Neural cell (in vitro differentiated cells): ENCODE data around the gene LPIN3. TPM values are rescaled to one million over a fixed set of nuclear protein-coding genes. Genes with fewer than 3 reads are reported as not detected.

Source experiments
- H2AFZ ChIP-seq: fragments of 200-600, 300-800 bp; sonication (generic), shearing (Covaris generic); 2 replicates; pipeline ENCODE4 v1.6.0; 2014; ENCODE audit warnings: low read depth, mild to moderate bottlenecking, antibody characterized with exemption, low read length, moderate library complexity
- H3F3A ChIP-seq: fragments of 200-600 bp; shearing (Covaris generic); 2 replicates; pipeline ENCODE4 v1.6.1; 2016; ENCODE audit warnings: mild to moderate bottlenecking, moderate library complexity, mixed read lengths, antibody characterized with exemption, low read length; ENCODE audit not compliant: insufficient read depth, poor library complexity, severe bottlenecking
- H3K27ac ChIP-seq: fragments of 200-600, 300-800 bp; sonication (generic), shearing (Covaris generic); 2 replicates; pipeline ENCODE4 v1.5.1; 2014; ENCODE audit warnings: mild to moderate bottlenecking, low read length, moderate library complexity
- H3K27me3 ChIP-seq: fragments of 300-800, 200-600 bp; sonication (generic), shearing (Covaris generic); 2 replicates; pipeline ENCODE4 v1.6.0; 2014; ENCODE audit warnings: mild to moderate bottlenecking, low read depth, low read length, moderate library complexity; ENCODE audit not compliant: insufficient read depth
- H3K36me3 ChIP-seq: fragments of 300-800, 200-600 bp; sonication (generic), shearing (Covaris generic); 2 replicates; pipeline ENCODE4 v1.5.1; 2014; ENCODE audit warnings: mild to moderate bottlenecking, antibody characterized with exemption, low read length, moderate library complexity; ENCODE audit not compliant: insufficient read depth
- H3K4me2 ChIP-seq: fragments of 300-800, 200-600 bp; sonication (generic), shearing (Covaris generic); 2 replicates; pipeline ENCODE4 v1.6.0; 2014; ENCODE audit warnings: mild to moderate bottlenecking, low read length
- H3K4me3 ChIP-seq: fragments of 300-800, 200-600 bp; sonication (generic), shearing (Covaris generic); 2 replicates; pipeline ENCODE4 v1.5.1; 2014; ENCODE audit warnings: mild to moderate bottlenecking, low read length, moderate library complexity
- H3K79me2 ChIP-seq: fragments of 200-600 bp; shearing (Covaris generic); replicated peaks from 2 replicates; pipeline ENCODE4 v1.6.0; 2014; ENCODE audit warnings: mild to moderate bottlenecking, low read length, moderate library complexity; ENCODE audit not compliant: insufficient read depth
- H3K9ac ChIP-seq: fragments of 300-800, 200-600 bp; sonication (generic), shearing (Covaris generic); 2 replicates; pipeline ENCODE4 v1.6.1; 2016; ENCODE audit warnings: mild to moderate bottlenecking, low read length, mixed read lengths
- H3K9me2 ChIP-seq: fragments of 200-600 bp; shearing (Covaris generic); 2 replicates; pipeline ENCODE4 v1.6.1; 2016; ENCODE audit warnings: mild to moderate bottlenecking, low read length, mixed read lengths; ENCODE audit not compliant: insufficient read depth
- H3K9me3 ChIP-seq: fragments of 200-600, 300-800 bp; sonication (generic), shearing (Covaris generic); 2 replicates; pipeline ENCODE4 v1.6.1; 2016; ENCODE audit warnings: mild to moderate bottlenecking, mixed run types, low read length, moderate library complexity, mixed read lengths
- H4K20me1 ChIP-seq: fragments of 200-600 bp; shearing (Covaris generic); 2 replicates; pipeline ENCODE4 v1.6.1; 2016; ENCODE audit warnings: mild to moderate bottlenecking, mixed run types; ENCODE audit not compliant: insufficient read depth
- CTCF ChIP-seq: fragments of 450-650 bp; IDR thresholded peaks from 2 replicates; pipeline ENCODE4 v1.5.1; 2014; ENCODE audit warnings: antibody characterized with exemption, mild to moderate bottlenecking, moderate library complexity; ENCODE audit not compliant: poor library complexity, severe bottlenecking
- EP300 ChIP-seq: fragments of 450-650 bp; conservative IDR thresholded peaks from 2 replicates; pipeline ENCODE4 v1.6.1; 2014; ENCODE audit warnings: antibody characterized with exemption, mild to moderate bottlenecking, moderate library complexity; ENCODE audit not compliant: poor library complexity, severe bottlenecking
- EZH2 ChIP-seq: fragments of 200-600, 300-800 bp; shearing (Covaris generic), sonication (generic); IDR thresholded peaks from 2 replicates; pipeline ENCODE4 v1.6.1; 2014; ENCODE audit warnings: antibody characterized with exemption, low read length, borderline replicate concordance, mild to moderate bottlenecking; ENCODE audit not compliant: insufficient read depth, poor library complexity, severe bottlenecking
- MXI1 ChIP-seq: fragments of 450-650 bp; conservative IDR thresholded peaks from 2 replicates; pipeline ENCODE4 v1.6.1; 2014; ENCODE audit warnings: antibody characterized with exemption, mild to moderate bottlenecking; ENCODE audit not compliant: poor library complexity, severe bottlenecking
- POLR2AphosphoS5 ChIP-seq: IDR thresholded peaks from 2 replicates; pipeline ENCODE4 v1.6.1; 2012
- RAD21 ChIP-seq: fragments of 450-650 bp; conservative IDR thresholded peaks from 2 replicates; pipeline ENCODE4 v1.6.1; 2014; ENCODE audit warnings: antibody characterized with exemption, mild to moderate bottlenecking, moderate library complexity
- REST ChIP-seq: IDR thresholded peaks from 2 replicates; pipeline ENCODE4 v1.6.1; 2012; ENCODE audit warnings: borderline replicate concordance
- SMC3 ChIP-seq: fragments of 450-650 bp; conservative IDR thresholded peaks from 2 replicates; pipeline ENCODE4 v1.6.1; 2014; ENCODE audit warnings: antibody characterized with exemption, mild to moderate bottlenecking, moderate library complexity; ENCODE audit not compliant: poor library complexity
- TAF1 ChIP-seq: IDR thresholded peaks from 2 replicates; pipeline ENCODE4 v1.6.1; 2012; ENCODE audit warnings: low read depth
- polyA plus RNA-seq: library from polyadenylated mRNA; depleted of rRNA; stranded (reverse); fragments of >200 nt; gene quantifications from 2 replicates; pipeline ENCODE4 v1.2.3, GENCODE V29; 2014

The LPIN3 gene
- polyA plus RNA-seq, 1 donor from 2014 or later, result not detected

GRCh38 chr20:41347523-41348429 is 7.2 kb downstream of the LPIN3 start:
- no peaks in the 10 kb centered on the region for H3K9me3 ChIP-seq
- no peaks in the 10 kb centered on the region for H4K20me1 ChIP-seq
- no peaks in the 10 kb centered on the region for H3K36me3 ChIP-seq
- no peak overlapping the region for H3K4me2 ChIP-seq
- no peak overlapping the region for H3K9ac ChIP-seq
- H3K27me3 ChIP-seq, result no peaks in the 10 kb centered on the region
- H3F3A ChIP-seq, result no peaks in the 10 kb centered on the region
- no peaks in the 10 kb centered on the region for H3K79me2 ChIP-seq
- H3K9me2 ChIP-seq, result no peaks in the 10 kb centered on the region
- H3K27ac ChIP-seq, result no peak overlapping the region
- H2AFZ ChIP-seq, result no peak overlapping the region
- H3K4me3 ChIP-seq, result no peak overlapping the region
- TF ChIP-seq EP300 (no peak), MXI1 (no peak), TAF1 (no peak), EZH2 (no peak), REST (no peak), CTCF (no peak), RAD21 (no peak), SMC3 (no peak), POLR2AphosphoS5 (no peak)

GRCh38 chr20:41348430-41349172 is 8.0 kb downstream of the LPIN3 start:
- H3K9me2 ChIP-seq, result no peaks in the 10 kb centered on the region
- H3K4me2 ChIP-seq, result no peak overlapping the region
- no peak overlapping the region for H3K4me3 ChIP-seq
- no peaks in the 10 kb centered on the region for H3F3A ChIP-seq
- H2AFZ ChIP-seq, result no peak overlapping the region
- H3K36me3 ChIP-seq, result no peaks in the 10 kb centered on the region
- no peak overlapping the region for H3K27ac ChIP-seq
- H3K9me3 ChIP-seq, result no peaks in the 10 kb centered on the region
- H3K79me2 ChIP-seq, result no peaks in the 10 kb centered on the region
- no peaks in the 10 kb centered on the region for H3K27me3 ChIP-seq
- no peaks in the 10 kb centered on the region for H4K20me1 ChIP-seq
- no peak overlapping the region for H3K9ac ChIP-seq
- TF ChIP-seq EZH2 (no peak), EP300 (no peak), TAF1 (no peak), SMC3 (no peak), POLR2AphosphoS5 (no peak), MXI1 (no peak), REST (no peak), RAD21 (no peak), CTCF (no peak)
